ENCODE measurements around the gene GPR108. TPM values are rescaled to one million over a fixed set of nuclear protein-coding genes. Genes with fewer than 3 reads are reported as not detected.

The GPR108 gene
- total and polyA plus RNA-seq, 2 donors from 2014 or later: 113 to 144 TPM

DNA sequence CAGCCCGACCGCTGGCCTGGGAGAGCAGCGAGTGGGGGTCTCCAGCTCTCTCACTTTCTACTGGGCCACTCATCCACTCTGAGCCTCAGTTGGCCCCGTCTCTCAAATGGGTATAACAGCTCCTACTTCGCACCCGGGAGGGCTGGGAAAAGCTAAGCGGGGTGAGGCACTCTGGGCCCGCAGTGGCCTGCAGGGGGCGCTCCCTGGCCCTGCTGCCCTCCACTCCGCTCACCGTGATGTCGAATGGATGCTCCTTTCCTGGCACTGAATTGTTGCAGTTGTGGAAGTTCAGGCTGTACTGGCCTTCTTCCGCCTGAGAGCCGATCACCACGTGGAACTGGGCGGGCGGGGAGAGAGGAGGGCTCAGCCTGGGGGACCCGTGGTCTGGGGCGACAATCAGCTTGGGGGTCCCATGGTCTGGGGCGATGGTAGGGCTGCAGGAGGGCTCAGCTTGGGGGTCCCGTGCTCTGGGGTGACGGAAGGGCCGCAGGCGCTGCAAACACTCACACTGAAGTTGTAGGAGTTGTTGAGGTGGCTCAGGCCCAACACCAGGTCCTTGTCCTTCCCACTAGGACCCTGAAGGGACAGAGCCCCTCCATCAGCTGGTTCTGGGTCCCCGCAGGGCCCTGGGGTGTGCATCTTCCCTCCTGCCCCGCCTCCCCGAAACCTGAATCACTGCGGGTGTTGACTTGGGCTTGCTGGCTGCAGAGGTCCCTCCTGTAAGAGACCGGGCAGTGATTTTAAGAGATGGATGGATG lies 3.9 kb downstream of the GPR108 start:
- TF ChIP-seq, protein P1, sequence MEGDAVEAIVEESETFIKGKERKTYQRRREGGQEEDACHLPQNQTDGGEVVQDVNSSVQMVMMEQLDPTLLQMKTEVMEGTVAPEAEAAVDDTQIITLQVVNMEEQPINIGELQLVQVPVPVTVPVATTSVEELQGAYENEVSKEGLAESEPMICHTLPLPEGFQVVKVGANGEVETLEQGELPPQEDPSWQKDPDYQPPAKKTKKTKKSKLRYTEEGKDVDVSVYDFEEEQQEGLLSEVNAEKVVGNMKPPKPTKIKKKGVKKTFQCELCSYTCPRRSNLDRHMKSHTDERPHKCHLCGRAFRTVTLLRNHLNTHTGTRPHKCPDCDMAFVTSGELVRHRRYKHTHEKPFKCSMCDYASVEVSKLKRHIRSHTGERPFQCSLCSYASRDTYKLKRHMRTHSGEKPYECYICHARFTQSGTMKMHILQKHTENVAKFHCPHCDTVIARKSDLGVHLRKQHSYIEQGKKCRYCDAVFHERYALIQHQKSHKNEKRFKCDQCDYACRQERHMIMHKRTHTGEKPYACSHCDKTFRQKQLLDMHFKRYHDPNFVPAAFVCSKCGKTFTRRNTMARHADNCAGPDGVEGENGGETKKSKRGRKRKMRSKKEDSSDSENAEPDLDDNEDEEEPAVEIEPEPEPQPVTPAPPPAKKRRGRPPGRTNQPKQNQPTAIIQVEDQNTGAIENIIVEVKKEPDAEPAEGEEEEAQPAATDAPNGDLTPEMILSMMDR (IDR thresholded peaks at IDR 0.05; ENCODE audit: borderline replicate concordance, extremely low read depth, insufficient read depth): peak; percentile 5
- no peaks in the 10 kb centered on the region for H3K9me3 ChIP-seq (ENCODE audit: control insufficient read depth in 2 of 3, insufficient read depth in 1 of 3, low read length in 3 of 3)

GRCh38 chr19:6732803-6733337 lies 4.5 kb downstream of the GPR108 start:
- FAIRE-seq: no peak
- Histone ChIP-seq H3K27ac (ENCODE audit: low read depth in 2 of 2, low read length in 2 of 2) (no peak overlapping the region), H3K27me3 (ENCODE audit: control insufficient read depth, insufficient read depth, low read length) (no peaks in the 10 kb centered on the region), H3K4me1 (ENCODE audit: control insufficient read depth in 2 of 3, insufficient read depth in 2 of 3, low read depth in 1 of 3, low read length in 3 of 3) (peaks cover 0 to 11% (median under 1%) of the 10 kb centered on the region in 3 donors), H3K9ac (ENCODE audit: low read length in 3 of 3) (no peak overlapping the region), H3K4me3 (ENCODE audit: low read length in 3 of 3) (no peak overlapping the region), H3K9me3 (ENCODE audit: control insufficient read depth in 2 of 3, insufficient read depth in 1 of 3, low read length in 3 of 3) (no peaks in the 10 kb centered on the region), H3K36me3 (ENCODE audit: control insufficient read depth in 2 of 3, insufficient read depth in 3 of 3, low read length in 3 of 3) (no peaks in the 10 kb centered on the region)
- peak in 1 of 5 donors; percentile 49 for DNase-seq
- TF ChIP-seq, protein P1 (IDR thresholded peaks at IDR 0.05; ENCODE audit: borderline replicate concordance, extremely low read depth, insufficient read depth): no peak
- intact Hi-C loops (cut with DNase I): no loop called here

More for the DNA sequence above, 3.9 kb downstream of the GPR108 start:
- Histone ChIP-seq H3K27ac (ENCODE audit: low read depth in 2 of 2, low read length in 2 of 2) (no peak overlapping the region), H3K4me3 (ENCODE audit: low read length in 3 of 3) (no peak overlapping the region), H3K27me3 (ENCODE audit: control insufficient read depth, insufficient read depth, low read length) (no peaks in the 10 kb centered on the region), H3K4me1 (ENCODE audit: control insufficient read depth in 2 of 3, insufficient read depth in 2 of 3, low read depth in 1 of 3, low read length in 3 of 3) (peaks cover 5 to 18% (median 6%) of the 10 kb centered on the region in 3 donors), H3K9ac (ENCODE audit: low read length in 3 of 3) (no peak overlapping the region), H3K36me3 (ENCODE audit: control insufficient read depth in 2 of 3, insufficient read depth in 3 of 3, low read length in 3 of 3) (no peaks in the 10 kb centered on the region)
- no peak for DNase-seq
- intact Hi-C loops (cut with DNase I): no loop called here
- FAIRE-seq: no peak

DNA sequence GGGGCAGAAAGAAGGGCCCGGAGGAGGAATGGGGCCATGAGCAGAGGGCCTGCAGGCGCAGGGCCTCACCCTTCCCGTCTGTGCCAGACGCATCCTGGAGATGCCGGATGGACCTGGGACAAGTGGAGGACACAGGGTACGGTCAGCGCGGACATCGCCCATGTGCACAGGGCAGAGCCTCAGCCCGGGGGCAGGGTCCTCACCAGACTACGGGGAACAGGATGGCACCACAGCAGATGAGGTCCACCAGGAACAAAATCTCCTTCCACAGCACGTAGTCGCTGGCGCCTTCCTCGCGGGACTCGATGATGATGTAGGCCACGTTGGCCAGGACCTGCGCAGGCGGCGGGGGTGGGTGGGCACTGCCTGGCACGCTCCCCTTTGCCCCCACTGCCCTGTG lies 5.6 kb downstream of the GPR108 start:
- Histone ChIP-seq H3K4me1 (ENCODE audit: control insufficient read depth in 2 of 3, insufficient read depth in 2 of 3, low read depth in 1 of 3, low read length in 3 of 3) (peaks cover 0 to 11% (median 0%) of the 10 kb centered on the region in 3 donors), H3K27ac (ENCODE audit: low read depth in 2 of 2, low read length in 2 of 2) (no peak overlapping the region), H3K4me3 (ENCODE audit: low read length in 3 of 3) (no peak overlapping the region), H3K27me3 (ENCODE audit: control insufficient read depth, insufficient read depth, low read length) (no peaks in the 10 kb centered on the region), H3K36me3 (ENCODE audit: control insufficient read depth in 2 of 3, insufficient read depth in 3 of 3, low read length in 3 of 3) (no peaks in the 10 kb centered on the region), H3K9me3 (ENCODE audit: control insufficient read depth in 2 of 3, insufficient read depth in 1 of 3, low read length in 3 of 3) (no peaks in the 10 kb centered on the region), H3K9ac (ENCODE audit: low read length in 3 of 3) (no peak overlapping the region)
- TF ChIP-seq, protein P1 (IDR thresholded peaks at IDR 0.05; ENCODE audit: borderline replicate concordance, extremely low read depth, insufficient read depth): no peak
- DNase-seq: peak in 1 of 5 donors; percentile 39
- intact Hi-C loops (cut with DNase I): no loop called here
- no peak for FAIRE-seq
